HG03460 (cell line): ENCODE data around the gene BRI3BP.

Experiments
- ATAC-seq: cut with Tn5 transposase; IDR thresholded peaks from one replicate; pipeline ENCODE4 v1.9.1; 2021; ENCODE audit not compliant: unreplicated experiment

Gene BRI3BP

GRCh38 chr12:124993626-124994436, at the start of gene BRI3BP:
Gene BRI3BP, plus strand, starts transcription at chr12:124993645. Its CDS starts 146 bp downstream, at chr12:124993791.
- ATAC-seq: peak; percentile 46

GRCh38 chr12:124946447-124946793, 47.0 kb upstream of the BRI3BP start:
- no peak for ATAC-seq

- no peak for ATAC-seq
Measured at GRCh38 chr12:124947013-124947412, 46.4 kb upstream of the BRI3BP start.

- no peak for ATAC-seq
Measured at GRCh38 chr12:124947561-124948398, 45.7 kb upstream of the BRI3BP start.

- no peak for ATAC-seq
Measured at GRCh38 chr12:124949066-124949465, 44.4 kb upstream of the BRI3BP start.

GRCh38 chr12:124949779-124950728, 43.4 kb upstream of the BRI3BP start:
- no peak for ATAC-seq

- ATAC-seq: no peak
Measured at GRCh38 chr12:124952295-124952694, 41.1 kb upstream of the BRI3BP start.

- ATAC-seq: no peak
Measured at GRCh38 chr12:124952801-124953200, 40.6 kb upstream of the BRI3BP start.

GRCh38 chr12:124953689-124954405, 39.6 kb upstream of the BRI3BP start:
- ATAC-seq: no peak

GRCh38 chr12:124954771-124955170, 38.7 kb upstream of the BRI3BP start:
- no peak for ATAC-seq

- no peak for ATAC-seq
Measured at GRCh38 chr12:124956571-124956970, 36.9 kb upstream of the BRI3BP start.

- ATAC-seq: no peak
Measured at GRCh38 chr12:124961055-124961454, 32.4 kb upstream of the BRI3BP start.

- no peak for ATAC-seq
Measured at GRCh38 chr12:124963211-124963610, 30.2 kb upstream of the BRI3BP start.

GRCh38 chr12:124964251-124964650, 29.2 kb upstream of the BRI3BP start:
- ATAC-seq: no peak

GRCh38 chr12:124964836-124965462, 28.5 kb upstream of the BRI3BP start:
- no peak for ATAC-seq

- ATAC-seq: no peak
Measured at GRCh38 chr12:124967016-124967739, 26.3 kb upstream of the BRI3BP start.

GRCh38 chr12:124968656-124969055, 24.8 kb upstream of the BRI3BP start:
- no peak for ATAC-seq

GRCh38 chr12:124970647-124971402, 22.6 kb upstream of the BRI3BP start:
- ATAC-seq: no peak

GRCh38 chr12:124971603-124972002, 21.8 kb upstream of the BRI3BP start:
- ATAC-seq: no peak
